Measurements from ENCODE around the gene LCN15.

Gene LCN15

GRCh38 chr9:136748666-136749611 is 15.4 kb downstream of the LCN15 start:
- no peak for DNase-seq (ENCODE audit: low spot score)
- no peak for TF ChIP-seq CTCF (IDR thresholded peaks at IDR 0.05; ENCODE audit: extremely low read depth, missing control alignments)

GRCh38 chr9:136748201-136748600 is 16.1 kb downstream of the LCN15 start, which contains the start of gene LCN6:
Gene LCN6, minus strand, starts transcription at chr9:136748525. Its CDS starts 42 bp downstream, at chr9:136748483.
- DNase-seq (ENCODE audit: low spot score): no peak
- TF ChIP-seq CTCF (IDR thresholded peaks at IDR 0.05; ENCODE audit: extremely low read depth, missing control alignments): no peak

GRCh38 chr9:136747161-136748060 is 16.9 kb downstream of the LCN15 start:
- no peak for DNase-seq (ENCODE audit: low spot score)
- TF ChIP-seq CTCF (IDR thresholded peaks at IDR 0.05; ENCODE audit: extremely low read depth, missing control alignments): no peak

- TF ChIP-seq CTCF (IDR thresholded peaks at IDR 0.05; ENCODE audit: extremely low read depth, missing control alignments): no peak
- DNase-seq (ENCODE audit: low spot score): no peak
Measured at GRCh38 chr9:136746621-136747020, 17.7 kb downstream of the LCN15 start.

- no peak for TF ChIP-seq CTCF (IDR thresholded peaks at IDR 0.05; ENCODE audit: extremely low read depth, missing control alignments)
- DNase-seq (ENCODE audit: low spot score): no peak
Measured at GRCh38 chr9:136746155-136746490, 18.2 kb downstream of the LCN15 start.

GRCh38 chr9:136745389-136746154 is 18.7 kb downstream of the LCN15 start:
- DNase-seq (ENCODE audit: low spot score): no peak
- TF ChIP-seq CTCF (IDR thresholded peaks at IDR 0.05; ENCODE audit: extremely low read depth, missing control alignments): no peak
